Gastroesophageal sphincter (tissue), 3 donors: ENCODE data around the gene SSH2.

ENCODE experiments used
- POLR2AphosphoS5 ChIP-seq: sonication (generic); formaldehyde crosslinking; IDR thresholded peaks from one replicate; pipeline ENCODE4 v1.6.1; 2017; ENCODE audit warnings: antibody characterized with exemption
- TF ChIP-seq, protein P1 (sequence below), 4 experiments: fragments of 200-600 bp in 2 of 4; fragments of 450-650 bp in 2 of 4; sonication (generic) in 1 of 4; IDR thresholded peaks; one replicate each; pipeline ENCODE4 v1.5.1; 2017 to 2019; ENCODE audit warnings: antibody characterized with exemption in 4 of 4, mild to moderate bottlenecking in 2 of 4, moderate library complexity in 2 of 4

DNA sequence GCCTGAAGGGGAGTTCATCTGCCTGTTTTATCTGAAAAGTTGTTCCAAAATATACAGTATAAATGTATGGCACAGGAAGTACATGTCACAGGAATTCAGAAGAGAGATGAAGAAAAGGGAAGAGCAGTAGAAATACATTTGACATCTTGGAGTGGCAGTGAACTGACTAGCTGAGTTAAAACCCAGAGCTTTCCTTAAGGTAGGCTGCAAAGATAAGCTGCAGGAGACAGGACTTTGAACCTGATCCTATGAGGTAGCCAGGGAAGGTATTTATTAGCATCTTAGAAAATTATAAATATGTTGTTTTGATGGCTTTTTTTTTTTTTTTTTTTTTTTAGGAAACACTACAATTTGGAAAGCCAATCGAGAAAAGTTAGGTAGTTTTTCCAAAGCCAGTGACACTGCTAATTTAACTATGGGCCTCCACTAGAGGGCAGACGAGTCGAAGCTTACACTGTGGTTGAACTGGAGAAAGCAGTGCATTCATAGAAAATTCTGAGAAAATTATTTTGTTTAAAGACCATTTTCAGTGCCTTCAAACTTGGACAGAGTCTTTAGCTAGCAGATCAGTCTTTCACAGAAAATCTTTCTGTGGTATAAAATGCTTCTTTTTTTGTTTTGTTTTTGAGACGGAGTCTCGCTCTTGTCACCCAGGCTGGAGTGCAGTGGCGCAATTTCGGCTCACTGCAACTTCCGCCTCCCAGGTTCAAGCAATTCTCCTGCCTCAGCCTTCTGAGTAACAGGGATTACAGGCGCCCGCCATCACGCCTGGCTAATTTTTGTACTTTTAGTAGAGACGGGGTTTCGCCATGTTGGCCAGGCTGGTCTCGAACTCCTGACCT lies 122.3 kb downstream of the SSH2 start:
- TF ChIP-seq, protein P1, sequence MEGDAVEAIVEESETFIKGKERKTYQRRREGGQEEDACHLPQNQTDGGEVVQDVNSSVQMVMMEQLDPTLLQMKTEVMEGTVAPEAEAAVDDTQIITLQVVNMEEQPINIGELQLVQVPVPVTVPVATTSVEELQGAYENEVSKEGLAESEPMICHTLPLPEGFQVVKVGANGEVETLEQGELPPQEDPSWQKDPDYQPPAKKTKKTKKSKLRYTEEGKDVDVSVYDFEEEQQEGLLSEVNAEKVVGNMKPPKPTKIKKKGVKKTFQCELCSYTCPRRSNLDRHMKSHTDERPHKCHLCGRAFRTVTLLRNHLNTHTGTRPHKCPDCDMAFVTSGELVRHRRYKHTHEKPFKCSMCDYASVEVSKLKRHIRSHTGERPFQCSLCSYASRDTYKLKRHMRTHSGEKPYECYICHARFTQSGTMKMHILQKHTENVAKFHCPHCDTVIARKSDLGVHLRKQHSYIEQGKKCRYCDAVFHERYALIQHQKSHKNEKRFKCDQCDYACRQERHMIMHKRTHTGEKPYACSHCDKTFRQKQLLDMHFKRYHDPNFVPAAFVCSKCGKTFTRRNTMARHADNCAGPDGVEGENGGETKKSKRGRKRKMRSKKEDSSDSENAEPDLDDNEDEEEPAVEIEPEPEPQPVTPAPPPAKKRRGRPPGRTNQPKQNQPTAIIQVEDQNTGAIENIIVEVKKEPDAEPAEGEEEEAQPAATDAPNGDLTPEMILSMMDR (IDR thresholded peaks at IDR 0.05) = peak; percentile 54 to 87 (median 76)
- TF ChIP-seq POLR2AphosphoS5 = no peak
